NCI-H128 (cell line): ENCODE measurements around the gene EXD1.
"Not testable (repeated sequence)": the region's sequence is repeated elsewhere in the genome, so short reads cannot be mapped to it uniquely, and the experiment has no call there.

ENCODE experiments used
- DNase-seq: peaks from one replicate; lab custom pipeline; 2025; ENCODE audit not compliant: unreplicated experiment; lab: John Stamatoyannopoulos, UW

EXD1 gene

GRCh38 chr15:41230650-41231421 is at the start of gene EXD1, which contains the start of gene CHP1:
Gene EXD1, minus strand, starts transcription at chr15:41230757. Its CDS starts 4,182 bp downstream, at chr15:41226575.
Gene CHP1, plus strand, starts transcription at chr15:41231268. Its CDS starts 115 bp downstream, at chr15:41231383.
- DNase-seq = peak; percentile 57

GRCh38 chr15:41279535-41280283 is 49.2 kb upstream of the EXD1 start:
- DNase-seq = no peak

- no peak for DNase-seq
Measured at GRCh38 chr15:41278319-41278718, 47.8 kb upstream of the EXD1 start.

GRCh38 chr15:41276831-41277230 is 46.3 kb upstream of the EXD1 start:
- DNase-seq = no peak

- no peak for DNase-seq
Measured at GRCh38 chr15:41269887-41270286, 39.3 kb upstream of the EXD1 start.

- no peak for DNase-seq
Measured at GRCh38 chr15:41263891-41264351, 33.4 kb upstream of the EXD1 start.

- no peak for DNase-seq
Measured at GRCh38 chr15:41262571-41262970, 32.0 kb upstream of the EXD1 start.

GRCh38 chr15:41260924-41261323 is 30.4 kb upstream of the EXD1 start:
- DNase-seq = not testable (repeated sequence)

GRCh38 chr15:41259546-41260189 is 29.1 kb upstream of the EXD1 start:
- DNase-seq = no peak

- no peak for DNase-seq
Measured at GRCh38 chr15:41258750-41259471, 28.4 kb upstream of the EXD1 start.

GRCh38 chr15:41256577-41257038 is 26.1 kb upstream of the EXD1 start:
- DNase-seq = no peak

GRCh38 chr15:41256103-41256502 is 25.5 kb upstream of the EXD1 start:
- no peak for DNase-seq

GRCh38 chr15:41254560-41254959 is 24.0 kb upstream of the EXD1 start:
- no peak for DNase-seq

GRCh38 chr15:41251411-41251810 is 20.9 kb upstream of the EXD1 start:
- DNase-seq = no peak

GRCh38 chr15:41250745-41251144 is 20.2 kb upstream of the EXD1 start:
- DNase-seq = not testable (repeated sequence)

- DNase-seq = peak; percentile 63
Measured at GRCh38 chr15:41241221-41241964, 10.8 kb upstream of the EXD1 start.

GRCh38 chr15:41238100-41238499 is 7.5 kb upstream of the EXD1 start:
- DNase-seq = no peak

- no peak for DNase-seq
Measured at GRCh38 chr15:41235929-41236328, 5.4 kb upstream of the EXD1 start.

GRCh38 chr15:41235228-41235627 is 4.7 kb upstream of the EXD1 start:
- DNase-seq = not testable (repeated sequence)

- DNase-seq = no peak
Measured at GRCh38 chr15:41233367-41233771, 2.8 kb upstream of the EXD1 start.
